IPS DF 4.7 (cell line): Measurements from ENCODE around the gene STK17B.

Source experiments
- DNase-seq: peaks from one replicate; pipeline ENCODE4 v3.0.0-alpha.2; 2013; ENCODE audit warnings: low spot score; ENCODE audit errors: extremely low read depth

The STK17B gene

DNA sequence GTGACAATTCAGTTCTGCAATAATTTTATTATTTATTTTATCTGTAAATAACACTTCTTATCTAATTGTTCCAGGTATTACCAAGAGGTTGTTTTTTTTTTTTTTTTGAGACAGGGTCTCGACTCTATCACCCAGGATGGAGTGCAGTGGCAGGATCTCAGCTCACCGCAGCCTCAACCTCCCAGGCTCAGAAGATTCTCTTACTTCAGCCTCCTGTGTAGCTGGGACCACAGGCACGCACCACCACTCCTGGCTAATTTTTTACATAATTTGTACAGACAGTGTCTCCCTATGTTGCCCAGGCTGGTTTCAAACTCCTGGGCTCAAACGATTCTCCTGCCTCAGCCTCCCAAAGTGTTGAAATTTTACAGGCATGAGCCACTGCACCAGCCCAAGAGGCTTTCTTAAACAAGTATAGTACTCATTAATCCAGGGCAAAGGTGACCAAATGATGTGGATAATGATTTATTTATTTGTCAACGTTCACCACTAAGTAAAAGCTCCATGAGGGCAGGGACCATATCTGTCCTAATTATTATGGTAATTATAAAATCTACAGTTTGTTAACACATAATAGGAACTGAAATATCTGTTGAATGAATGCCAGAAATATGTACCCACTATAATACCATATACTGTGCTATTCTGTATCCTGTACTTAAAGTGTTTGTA, 12.0 kb downstream of the STK17B start:
- DNase-seq: no peak

DNA sequence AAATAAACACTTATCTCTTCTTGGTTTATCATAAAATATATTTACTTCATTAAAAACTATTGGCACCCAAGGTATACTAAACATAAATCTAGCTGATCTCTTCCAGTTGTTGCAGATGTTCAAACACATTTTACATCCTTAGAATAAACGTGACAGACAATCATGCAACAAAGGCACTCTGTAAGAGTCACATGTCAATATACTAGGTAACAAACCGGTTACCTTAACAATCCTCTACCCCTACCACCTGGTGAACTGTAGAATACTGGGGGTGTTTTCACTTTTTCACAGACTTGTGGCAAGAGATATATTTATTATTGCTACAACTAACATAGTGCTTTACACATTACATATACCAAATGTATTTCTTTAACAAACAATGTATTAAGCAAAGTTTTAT, 15.8 kb downstream of the STK17B start:
- DNase-seq: no peak

DNA sequence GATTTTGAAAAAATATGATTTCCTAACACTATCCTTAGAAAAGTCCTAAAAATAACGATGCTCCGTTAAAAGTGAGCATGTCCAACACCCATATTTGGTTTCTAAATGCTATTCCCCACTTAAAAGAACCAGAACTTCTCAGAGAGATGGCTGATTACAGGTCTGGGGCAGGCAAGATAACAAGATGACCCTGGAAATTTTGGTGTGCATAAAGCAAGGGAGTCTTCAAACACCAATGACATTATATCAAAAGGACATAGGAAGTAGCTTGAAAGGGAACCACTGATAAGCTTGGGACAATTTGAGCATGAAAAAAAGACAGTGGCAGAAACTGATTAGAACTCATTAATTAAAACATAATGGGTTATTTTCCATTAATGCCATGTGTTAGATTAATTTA, 17.9 kb downstream of the STK17B start:
- no peak for DNase-seq

DNA sequence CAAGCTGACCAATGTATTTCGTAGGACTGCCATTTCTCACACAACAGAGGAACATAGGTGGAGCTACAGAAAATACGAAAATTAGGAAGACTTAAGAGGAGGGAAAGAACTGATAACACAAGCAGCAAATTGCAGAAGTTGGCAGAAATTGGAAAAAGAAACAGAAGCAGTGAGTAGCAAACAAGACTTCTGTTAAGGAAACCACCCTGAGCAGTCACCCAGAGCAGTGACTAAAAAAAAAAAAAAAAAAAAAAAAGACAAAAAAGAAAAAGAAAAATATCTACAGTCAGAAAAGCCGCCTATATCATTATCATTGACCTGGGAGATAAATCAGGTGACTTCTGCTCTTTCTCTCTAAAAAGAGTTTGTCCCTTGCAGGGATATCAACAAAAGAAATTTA, 21.4 kb downstream of the STK17B start:
- DNase-seq: no peak

- no peak for DNase-seq
Measured at GRCh38 chr2:196148736-196149135, 22.6 kb downstream of the STK17B start.

GRCh38 chr2:196145256-196145655, 26.1 kb downstream of the STK17B start:
- DNase-seq: no peak

DNA sequence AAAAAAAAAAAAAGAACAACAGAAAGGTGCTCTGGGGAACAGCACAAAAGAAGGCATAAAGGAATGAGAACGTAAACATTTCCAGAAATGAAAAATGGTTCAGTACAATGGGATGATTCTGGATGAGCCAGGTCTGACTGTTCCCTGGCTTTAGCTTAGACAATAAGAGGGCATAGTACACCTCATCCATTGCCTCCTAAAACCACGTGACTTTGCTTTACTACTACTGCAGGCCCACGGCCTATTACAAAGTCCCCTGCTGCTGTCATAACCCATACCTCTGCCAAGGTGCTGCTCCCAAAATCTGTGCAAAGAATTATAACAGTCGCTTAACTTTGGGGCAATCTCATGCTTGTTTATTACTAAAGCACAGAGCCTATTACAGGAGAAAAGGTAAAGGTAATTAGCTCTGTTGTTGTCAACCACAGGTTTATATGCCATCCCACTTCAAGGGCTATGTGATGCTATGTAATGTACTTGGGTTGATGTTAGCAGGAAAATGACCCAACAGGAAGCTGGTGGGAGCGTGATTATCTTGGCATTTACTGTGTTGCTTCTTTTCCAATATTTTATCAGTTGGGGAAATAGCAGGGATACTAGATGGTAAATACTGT, 26.8 kb downstream of the STK17B start:
- DNase-seq: no peak

DNA sequence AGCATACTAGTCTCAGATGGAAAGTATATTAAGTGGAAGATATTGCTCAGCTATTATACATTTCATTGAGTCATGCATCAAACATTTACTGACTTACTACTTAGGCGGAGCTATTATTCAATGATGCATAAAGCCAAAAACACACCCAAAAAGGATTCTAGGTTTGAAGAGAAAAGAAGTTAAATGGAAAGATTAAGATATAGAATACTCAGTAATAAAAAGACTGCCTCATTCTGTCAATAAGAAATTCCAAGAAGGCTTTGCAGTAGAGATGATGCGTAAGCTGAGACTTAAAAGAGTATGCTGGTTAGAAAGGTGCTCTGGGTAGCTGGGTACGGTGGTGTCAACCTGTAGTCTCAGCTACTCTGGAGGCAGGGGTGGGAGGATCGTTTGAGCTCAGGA, 27.6 kb downstream of the STK17B start:
- DNase-seq: no peak

GRCh38 chr2:196142825-196143224, 28.6 kb downstream of the STK17B start:
- no peak for DNase-seq

GRCh38 chr2:196140213-196140612, 31.2 kb downstream of the STK17B start:
- DNase-seq: no peak

DNA sequence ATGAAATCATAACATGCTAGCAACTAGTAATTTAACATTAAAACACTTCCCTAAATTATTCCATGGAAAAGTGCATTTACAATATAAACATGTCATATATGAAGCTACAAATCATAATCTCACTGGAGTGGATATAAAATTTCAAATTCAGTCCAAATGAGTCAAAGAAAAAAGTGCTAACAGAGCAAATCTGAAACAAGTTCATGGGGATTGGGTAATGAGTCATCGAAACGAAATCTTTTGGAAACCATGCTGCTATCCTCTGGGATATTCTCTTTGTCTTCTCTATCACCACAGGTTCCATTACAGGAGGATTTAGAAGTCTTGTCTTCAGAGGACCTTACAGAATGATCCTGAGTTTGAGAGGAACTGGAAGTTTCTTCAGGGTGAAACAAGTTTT, 34.1 kb downstream of the STK17B start:
- DNase-seq: no peak

DNA sequence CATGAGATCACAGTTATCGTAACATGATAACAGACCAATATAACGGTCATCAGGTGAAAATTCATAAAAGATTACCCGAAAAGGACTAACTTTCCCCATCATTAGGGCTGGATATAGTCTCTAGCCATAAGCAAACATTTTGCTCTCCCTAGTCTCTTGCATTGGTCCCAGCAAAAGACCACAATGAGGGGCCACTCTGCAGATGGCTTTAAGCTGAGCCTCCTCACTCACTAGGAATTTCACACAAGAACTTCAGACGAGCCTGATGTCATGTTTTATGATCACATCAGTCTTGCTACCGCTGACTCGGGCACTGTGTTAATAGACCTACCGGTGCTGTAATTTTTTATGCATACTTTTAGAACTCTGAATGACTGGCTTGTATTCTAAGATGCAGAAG, 35.2 kb downstream of the STK17B start:
- no peak for DNase-seq

- DNase-seq: no peak
Measured at GRCh38 chr2:196131949-196132925, 39.1 kb downstream of the STK17B start.

DNA sequence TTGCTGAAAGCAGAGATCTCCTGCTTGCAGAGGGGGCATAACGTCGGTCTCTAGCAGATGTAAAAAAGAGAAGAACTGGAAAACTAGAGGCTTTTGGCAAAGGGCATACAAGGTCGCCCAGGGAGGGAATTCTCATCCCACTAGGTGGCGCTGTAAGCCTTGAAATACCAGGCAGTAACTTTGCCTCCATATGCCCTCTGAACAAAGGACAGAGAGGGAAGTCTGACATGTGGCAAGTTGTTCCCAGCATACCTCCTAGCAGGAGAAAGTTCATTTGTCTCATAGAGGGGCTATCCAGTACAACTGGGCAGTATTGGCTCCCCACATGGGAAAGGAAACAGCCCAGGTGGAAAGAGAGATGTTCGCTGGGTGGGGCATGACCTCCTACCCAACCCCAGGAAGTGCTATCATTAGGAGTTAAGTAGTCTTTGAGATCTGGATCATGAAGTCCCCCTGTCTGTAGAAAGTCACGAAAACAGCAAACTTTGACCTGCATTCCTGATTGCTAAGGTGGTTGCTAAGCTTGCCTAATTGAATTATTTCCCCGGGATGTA, 39.9 kb downstream of the STK17B start:
- DNase-seq: peak; percentile 71

DNA sequence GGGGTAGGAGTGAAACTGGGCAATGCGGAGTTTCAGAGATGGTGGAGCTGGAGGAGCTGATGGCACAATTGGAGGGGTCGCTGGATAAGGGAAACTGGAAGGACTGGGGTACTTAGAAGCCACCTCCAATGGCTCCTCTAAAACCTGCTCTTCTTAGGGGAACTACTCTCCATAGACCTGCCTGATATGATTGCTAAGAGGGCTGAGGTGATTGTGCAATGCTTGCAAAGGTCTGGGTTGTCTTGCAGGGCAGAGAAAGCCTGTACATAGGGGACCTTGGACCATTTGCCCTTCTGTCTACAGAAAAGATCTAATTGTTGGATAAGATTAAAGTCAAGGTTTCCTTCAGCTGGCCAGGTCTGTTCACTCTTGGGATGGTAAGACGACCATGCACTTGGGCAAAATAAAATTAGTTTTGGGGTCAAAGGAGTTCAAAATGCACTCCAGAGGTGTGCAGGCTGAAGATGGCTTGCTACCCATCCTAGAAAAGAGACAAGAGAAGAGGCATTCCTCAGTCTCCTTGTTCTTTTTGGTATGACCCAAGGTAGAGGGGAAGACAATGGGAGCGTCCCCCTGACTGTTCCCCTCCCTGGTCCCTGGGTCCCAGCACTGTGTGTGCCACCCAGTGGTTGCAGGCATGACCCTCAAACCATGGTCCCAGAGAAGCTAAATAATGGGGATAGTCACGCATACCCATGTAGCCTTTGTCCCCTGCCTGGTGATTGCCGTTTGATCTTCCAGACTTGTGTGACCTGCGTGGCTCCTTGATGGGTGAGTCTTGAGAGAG, 41.1 kb downstream of the STK17B start:
- no peak for DNase-seq

GRCh38 chr2:196128749-196129148, 42.6 kb downstream of the STK17B start:
- DNase-seq: no peak

DNA sequence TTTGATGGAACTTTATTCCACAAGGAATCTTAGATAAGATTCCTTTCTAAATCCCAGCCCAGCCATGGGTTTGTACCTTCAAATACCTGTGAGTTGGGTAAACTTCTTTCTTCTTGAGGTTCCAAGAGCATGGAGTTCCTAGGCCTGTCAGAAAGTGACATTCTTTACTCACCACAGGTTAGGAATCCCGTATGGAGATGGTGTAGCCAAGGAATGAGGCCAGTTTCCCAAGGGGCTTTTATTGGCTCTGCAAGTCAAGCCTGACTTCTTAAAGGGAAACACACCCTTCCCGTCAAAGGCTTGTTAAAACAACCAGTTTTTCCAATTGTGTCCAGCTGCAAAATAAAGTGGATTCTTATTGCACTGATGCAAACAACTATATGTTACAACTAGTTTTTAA, 45.8 kb downstream of the STK17B start:
- no peak for DNase-seq

DNA sequence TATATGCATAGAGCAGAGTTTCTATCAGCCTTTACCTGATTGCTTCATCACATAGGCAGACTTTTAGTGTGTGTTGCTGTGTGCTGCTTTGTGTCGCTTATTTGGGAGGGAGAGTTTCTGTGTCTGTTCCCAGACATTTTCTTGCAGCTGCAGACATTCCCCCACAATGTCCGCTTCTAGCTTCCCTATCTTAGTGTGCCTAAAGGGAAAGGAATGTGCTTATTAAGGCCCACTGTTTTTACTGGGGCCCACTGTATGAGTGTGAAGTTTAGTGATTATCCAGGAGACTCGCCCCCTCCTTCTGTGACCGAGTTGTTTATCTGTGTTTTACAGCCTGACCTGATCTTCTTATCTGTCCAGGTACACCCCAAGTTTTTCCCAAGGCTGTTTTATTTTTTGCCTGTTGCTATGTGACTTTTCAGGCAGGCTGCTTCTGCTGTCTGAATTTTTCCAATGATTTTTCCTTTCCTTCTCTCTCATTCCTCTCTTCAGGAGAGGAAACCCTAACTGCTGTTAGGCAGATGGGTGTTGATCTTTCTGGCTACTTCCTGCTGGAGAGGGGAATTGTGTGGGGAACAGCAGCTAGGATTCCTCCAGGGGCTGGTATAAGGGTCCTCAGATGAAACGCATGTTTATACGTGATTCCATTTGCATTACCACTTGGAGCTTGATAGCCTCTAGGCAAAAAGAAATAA, 47.6 kb downstream of the STK17B start:
- no peak for DNase-seq

- DNase-seq: no peak
Measured at GRCh38 chr2:196119926-196120325, 51.5 kb downstream of the STK17B start.

- no peak for DNase-seq
Measured at GRCh38 chr2:196117214-196117705, 54.1 kb downstream of the STK17B start.
